CD4-positive, alpha-beta T cell (primary cell): Measurements from ENCODE around the gene CAMK4. TPM values are rescaled to one million over a fixed set of nuclear protein-coding genes. Genes with fewer than 3 reads are reported as not detected.

Source experiments
- ATAC-seq: fragments of 200-7000 bp; cut with Tn5 transposase; one replicate; pipeline ENCODE4 v1.10.0; 2022; ENCODE audit warnings: mild to moderate bottlenecking; ENCODE audit not compliant: poor library complexity
- CTCF ChIA-PET: fragments of 350-600 bp; sonication (Branson Sonifier 250); formaldehyde crosslinking; loops from one replicate; lab custom pipeline; 2021; ENCODE audit warnings: antibody characterized with exemption, inconsistent platforms; lab: Charles Lee
- POLR2A ChIA-PET: fragments of 350-600 bp; sonication (Branson Sonifier 250); formaldehyde crosslinking; loops from one replicate; lab custom pipeline; 2021; ENCODE audit warnings: antibody characterized with exemption, inconsistent platforms; lab: Charles Lee
- DNase-seq, 14 experiments: peaks; one replicate each; pipeline ENCODE4 v3.0.0-alpha.2; 2013 to 2020; ENCODE audit warnings: mixed read lengths in 2 of 14
- H3K27ac ChIP-seq, 2 donors: one replicate each; pipeline versions ENCODE4 v1.5.1 to v1.7.0; 2013; ENCODE audit warnings: low read length in 2 of 2, low read depth in 1 of 2, mild to moderate bottlenecking in 1 of 2
- H3K27me3 ChIP-seq, 2 experiments: 1 replicate in 1 of 2; 2 replicates in 1 of 2; pipeline versions ENCODE4 v1.6.1 to v1.7.0; 2013; ENCODE audit warnings: low read length in 2 of 2, control low read depth in 1 of 2, mild to moderate bottlenecking in 1 of 2, moderate library complexity in 1 of 2; ENCODE audit not compliant: insufficient read depth in 2 of 2, control insufficient read depth in 1 of 2
- H3K36me3 ChIP-seq: one replicate; pipeline ENCODE4 v1.6.1; 2013; ENCODE audit warnings: low read length, control low read depth; ENCODE audit not compliant: insufficient read depth
- H3K4me1 ChIP-seq: one replicate; pipeline ENCODE4 v1.6.1; 2013; ENCODE audit warnings: low read length, control low read depth; ENCODE audit not compliant: insufficient read depth
- H3K4me3 ChIP-seq: one replicate; pipeline ENCODE4 v1.5.1; 2013; ENCODE audit warnings: mild to moderate bottlenecking, low read length, moderate library complexity
- H3K9me3 ChIP-seq, 2 experiments: 1 replicate in 1 of 2; 2 replicates in 1 of 2; pipeline versions ENCODE4 v1.6.1 to v1.7.0; 2013; ENCODE audit warnings: low read length in 2 of 2, mild to moderate bottlenecking in 2 of 2, control low read depth in 1 of 2, moderate library complexity in 1 of 2; ENCODE audit not compliant: control insufficient read depth in 1 of 2, insufficient read depth in 1 of 2
- H3K27ac Mint-ChIP-seq: one replicate; pipeline ENCODE4 v1.8.0; 2020; ENCODE audit warnings: mixed read lengths
- H3K27me3 Mint-ChIP-seq: one replicate; pipeline ENCODE4 v1.8.0; 2021; ENCODE audit warnings: mixed read lengths
- H3K36me3 Mint-ChIP-seq: one replicate; pipeline ENCODE4 v1.8.0; 2021; ENCODE audit warnings: low read depth, mixed read lengths
- H3K4me1 Mint-ChIP-seq: one replicate; pipeline ENCODE4 v1.8.0; 2021; ENCODE audit warnings: low read depth, mixed read lengths
- H3K4me3 Mint-ChIP-seq: one replicate; pipeline ENCODE4 v1.8.0; 2020; ENCODE audit warnings: mild to moderate bottlenecking, mixed read lengths
- H3K9me3 Mint-ChIP-seq: one replicate; pipeline ENCODE4 v1.8.0; 2020; ENCODE audit warnings: mixed read lengths
- CTCF ChIP-seq: fragments of 200-600 bp; IDR thresholded peaks from one replicate; pipeline ENCODE4 v1.8.0; 2022; ENCODE audit warnings: antibody characterized with exemption, mild to moderate bottlenecking
- intact Hi-C, 2 experiments: fragments of 100-400 bp; cut with DNase I in 1 of 2; cut with micrococcal nuclease in 1 of 2; formaldehyde crosslinking; loops; one replicate each; pipeline versions ENCODE4 v1.15.1 to v1.9.0; 2023 to 2025; cut with DNase I, micrococcal nuclease
- total RNA-seq, 174 experiments: library from RNA in 2 of 174; stranded (reverse) in 2 of 174; gene quantifications; one replicate each; pipeline ENCODE4 v1.2.3 and lab custom pipeline; 2021 to 2026

Gene CAMK4
- total RNA-seq, 2 experiments from 2014 or later = 202 to 225 TPM

GRCh38 chr5:111375645-111376044 lies 151.5 kb downstream of the CAMK4 start:
- DNase-seq (no peak), ATAC-seq (no peak)
- CTCF ChIA-PET = no interaction called here
- Histone ChIP-seq H3K36me3 (peaks cover 45% of the 10 kb centered on the region), H3K9me3 (no peaks in the 10 kb centered on the region), H3K4me3 (no peak overlapping the region), H3K27ac (no peak overlapping the region), H3K27me3 (no peaks in the 10 kb centered on the region), H3K4me1 (no peaks in the 10 kb centered on the region)
- Mint-ChIP-seq H3K27me3 (no peaks in the 10 kb centered on the region), H3K9me3 (no peaks in the 10 kb centered on the region), H3K4me1 (peaks cover 80% of the 10 kb centered on the region), H3K4me3 (no peak overlapping the region), H3K36me3 (peaks cover 82% of the 10 kb centered on the region), H3K27ac (no peak overlapping the region)
- no peak for TF ChIP-seq CTCF
- POLR2A ChIA-PET = no interaction called here
- intact Hi-C loops = loop anchor here in 1 of 2 experiments (10.0 kb wide), 1 partner anchor 91 kb away; no protein-coding TSS in a partner anchor

GRCh38 chr5:111377306-111377705 lies 153.1 kb downstream of the CAMK4 start:
- H3K4me3 Mint-ChIP-seq = no peak overlapping the region
- Histone ChIP-seq H3K9me3 (no peaks in the 10 kb centered on the region), H3K27me3 (no peaks in the 10 kb centered on the region), H3K27ac (no peak overlapping the region), H3K36me3 (peaks cover 48% of the 10 kb centered on the region), H3K4me3 (no peak overlapping the region), H3K4me1 (no peaks in the 10 kb centered on the region)
- H3K9me3 Mint-ChIP-seq = no peaks in the 10 kb centered on the region
- CTCF ChIA-PET = no interaction called here
- peaks cover 83% of the 10 kb centered on the region for H3K36me3 Mint-ChIP-seq
- DNase-seq (no peak), ATAC-seq (no peak)
- no peaks in the 10 kb centered on the region for H3K27me3 Mint-ChIP-seq
- POLR2A ChIA-PET = no interaction called here
- intact Hi-C loops = loop anchor here in 1 of 2 experiments (10.0 kb wide), 1 partner anchor 93 kb away; no protein-coding TSS in a partner anchor
- no peak overlapping the region for H3K27ac Mint-ChIP-seq
- H3K4me1 Mint-ChIP-seq = peaks cover 80% of the 10 kb centered on the region
- no peak for TF ChIP-seq CTCF

GRCh38 chr5:111379391-111379816 lies 155.2 kb downstream of the CAMK4 start:
- DNase-seq (no peak), ATAC-seq (no peak)
- H3K36me3 Mint-ChIP-seq = peaks cover 70% of the 10 kb centered on the region
- H3K4me3 Mint-ChIP-seq = no peak overlapping the region
- ChIA-PET POLR2A (no interaction called here), CTCF (no interaction called here)
- H3K9me3 Mint-ChIP-seq = no peaks in the 10 kb centered on the region
- Histone ChIP-seq H3K27me3 (no peaks in the 10 kb centered on the region), H3K9me3 (no peaks in the 10 kb centered on the region), H3K27ac (no peak overlapping the region), H3K36me3 (peaks cover 48% of the 10 kb centered on the region), H3K4me3 (no peak overlapping the region), H3K4me1 (no peaks in the 10 kb centered on the region)
- peaks cover 62% of the 10 kb centered on the region for H3K4me1 Mint-ChIP-seq
- no peak for TF ChIP-seq CTCF
- intact Hi-C loops = loop anchor here in 1 of 2 experiments (10.0 kb wide), 1 partner anchor 95 kb away; no protein-coding TSS in a partner anchor
- no peaks in the 10 kb centered on the region for H3K27me3 Mint-ChIP-seq
- H3K27ac Mint-ChIP-seq = no peak overlapping the region
